ENCODE measurements around the gene ZFP36L1. TPM values are rescaled to one million over a fixed set of nuclear protein-coding genes. Genes with fewer than 3 reads are reported as not detected.

The ZFP36L1 gene
- total and polyA plus RNA-seq, 2 of the 13 experiments (the other 11 are each of a cell fraction or from before 2014, with no cell fraction given) = 7.4 to 10.2 TPM

DNA sequence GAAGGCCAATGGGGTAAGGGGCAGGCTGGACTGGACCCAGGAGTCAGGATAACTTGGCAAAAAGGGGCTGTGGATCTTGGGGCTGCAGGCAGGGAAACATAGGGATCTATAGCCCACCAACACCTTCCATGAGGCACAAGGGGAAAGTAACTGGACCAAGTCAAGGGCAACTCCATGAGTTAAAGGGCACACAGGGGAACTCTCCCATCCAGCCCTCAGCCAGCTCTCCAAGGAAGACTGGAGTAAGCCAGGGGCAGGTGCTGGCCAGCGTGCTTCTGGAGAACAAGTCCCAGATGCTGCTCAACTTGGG, 31.3 kb upstream of the ZFP36L1 start (continued):
- TF ChIP-seq ZFY (CRISPR knock-in tag; IDR thresholded peaks at IDR 0.05) = 0 out of 2 replicates have a peak, but pooled peaks have one; percentile 2
- TF ChIP-seq ZNF83 (CRISPR knock-in tag; IDR thresholded peaks at IDR 0.05; ENCODE audit: borderline replicate concordance) = no peak
- no peak for TF ChIP-seq ZNF770 (CRISPR knock-in tag; IDR thresholded peaks at IDR 0.05)
- TF ChIP-seq PHF20 (CRISPR knock-in tag; IDR thresholded peaks at IDR 0.05) = no peak
- TF ChIP-seq REST (IDR thresholded peaks at IDR 0.05; ENCODE audit: borderline replicate concordance in 1 of 2, low read depth in 1 of 2, low read length in 2 of 2) = no peak; a peak in 1 of 4 replicates
- TF ChIP-seq PLRG1 (conservative IDR thresholded peaks at IDR 0.05) = no peak
- TF ChIP-seq, protein P1, sequence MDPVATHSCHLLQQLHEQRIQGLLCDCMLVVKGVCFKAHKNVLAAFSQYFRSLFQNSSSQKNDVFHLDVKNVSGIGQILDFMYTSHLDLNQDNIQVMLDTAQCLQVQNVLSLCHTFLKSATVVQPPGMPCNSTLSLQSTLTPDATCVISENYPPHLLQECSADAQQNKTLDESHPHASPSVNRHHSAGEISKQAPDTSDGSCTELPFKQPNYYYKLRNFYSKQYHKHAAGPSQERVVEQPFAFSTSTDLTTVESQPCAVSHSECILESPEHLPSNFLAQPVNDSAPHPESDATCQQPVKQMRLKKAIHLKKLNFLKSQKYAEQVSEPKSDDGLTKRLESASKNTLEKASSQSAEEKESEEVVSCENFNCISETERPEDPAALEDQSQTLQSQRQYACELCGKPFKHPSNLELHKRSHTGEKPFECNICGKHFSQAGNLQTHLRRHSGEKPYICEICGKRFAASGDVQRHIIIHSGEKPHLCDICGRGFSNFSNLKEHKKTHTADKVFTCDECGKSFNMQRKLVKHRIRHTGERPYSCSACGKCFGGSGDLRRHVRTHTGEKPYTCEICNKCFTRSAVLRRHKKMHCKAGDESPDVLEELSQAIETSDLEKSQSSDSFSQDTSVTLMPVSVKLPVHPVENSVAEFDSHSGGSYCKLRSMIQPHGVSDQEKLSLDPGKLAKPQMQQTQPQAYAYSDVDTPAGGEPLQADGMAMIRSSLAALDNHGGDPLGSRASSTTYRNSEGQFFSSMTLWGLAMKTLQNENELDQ (CRISPR knock-in tag; IDR thresholded peaks at IDR 0.05; ENCODE audit: borderline replicate concordance) = no peak
- TF ChIP-seq ZNF766 (CRISPR knock-in tag; IDR thresholded peaks at IDR 0.05; ENCODE audit: borderline replicate concordance) = no peak
- no peak for TF ChIP-seq DMTF1 (CRISPR knock-in tag; IDR thresholded peaks at IDR 0.05)
- TF ChIP-seq PITX1 (CRISPR knock-in tag; IDR thresholded peaks at IDR 0.05) = peak; percentile 64; the same call in 1 of the 2 replicates
- peak; percentile 59; the same call in 1 of the 2 replicates for TF ChIP-seq EHMT2 (IDR thresholded peaks at IDR 0.05; ENCODE audit: borderline replicate concordance, low read depth, low read length)
- peak; percentile 7; the same call in 1 of the 2 replicates for TF ChIP-seq CBFB (CRISPR knock-in tag; IDR thresholded peaks at IDR 0.05)
- TF ChIP-seq FOXK1 (CRISPR knock-in tag; IDR thresholded peaks at IDR 0.05; ENCODE audit: borderline replicate concordance, low read depth) = no peak
- TF ChIP-seq, protein P2, sequence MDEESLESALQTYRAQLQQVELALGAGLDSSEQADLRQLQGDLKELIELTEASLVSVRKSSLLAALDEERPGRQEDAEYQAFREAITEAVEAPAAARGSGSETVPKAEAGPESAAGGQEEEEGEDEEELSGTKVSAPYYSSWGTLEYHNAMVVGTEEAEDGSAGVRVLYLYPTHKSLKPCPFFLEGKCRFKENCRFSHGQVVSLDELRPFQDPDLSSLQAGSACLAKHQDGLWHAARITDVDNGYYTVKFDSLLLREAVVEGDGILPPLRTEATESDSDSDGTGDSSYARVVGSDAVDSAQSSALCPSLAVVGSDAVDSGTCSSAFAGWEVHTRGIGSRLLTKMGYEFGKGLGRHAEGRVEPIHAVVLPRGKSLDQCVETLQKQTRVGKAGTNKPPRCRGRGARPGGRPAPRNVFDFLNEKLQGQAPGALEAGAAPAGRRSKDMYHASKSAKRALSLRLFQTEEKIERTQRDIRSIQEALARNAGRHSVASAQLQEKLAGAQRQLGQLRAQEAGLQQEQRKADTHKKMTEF (CRISPR knock-in tag; IDR thresholded peaks at IDR 0.05) = no peak
- no peak for TF ChIP-seq RBAK (CRISPR knock-in tag; IDR thresholded peaks at IDR 0.05)
- no peak for TF ChIP-seq KAT8 (CRISPR knock-in tag; IDR thresholded peaks at IDR 0.05)
- TF ChIP-seq, protein P3, sequence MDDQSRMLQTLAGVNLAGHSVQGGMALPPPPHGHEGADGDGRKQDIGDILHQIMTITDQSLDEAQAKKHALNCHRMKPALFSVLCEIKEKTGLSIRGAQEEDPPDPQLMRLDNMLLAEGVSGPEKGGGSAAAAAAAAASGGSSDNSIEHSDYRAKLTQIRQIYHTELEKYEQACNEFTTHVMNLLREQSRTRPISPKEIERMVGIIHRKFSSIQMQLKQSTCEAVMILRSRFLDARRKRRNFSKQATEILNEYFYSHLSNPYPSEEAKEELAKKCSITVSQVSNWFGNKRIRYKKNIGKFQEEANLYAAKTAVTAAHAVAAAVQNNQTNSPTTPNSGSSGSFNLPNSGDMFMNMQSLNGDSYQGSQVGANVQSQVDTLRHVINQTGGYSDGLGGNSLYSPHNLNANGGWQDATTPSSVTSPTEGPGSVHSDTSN (CRISPR knock-in tag; IDR thresholded peaks at IDR 0.05; ENCODE audit: borderline replicate concordance) = no peak

Measured in HepG2 (cell line).